ENCODE data around the gene BPIFB6. TPM values are rescaled to one million over a fixed set of nuclear protein-coding genes. Genes with fewer than 3 reads are reported as not detected.

Gene BPIFB6
- total RNA-seq, 1 experiment from 2014 or later = not detected

GRCh38 chr20:33065785-33066184 is 34.3 kb downstream of the BPIFB6 start:
- H3K27me3 ChIP-seq (ENCODE audit: insufficient read depth, low read depth) = peaks cover 89% of the 10 kb centered on the region
- no peak for DNase-seq
- CTCF ChIA-PET = no interaction called here
- no peaks in the 10 kb centered on the region for H3K9me3 ChIP-seq (ENCODE audit: insufficient read depth, low read depth)
- H4K20me1 ChIP-seq (ENCODE audit: insufficient read depth) = no peaks in the 10 kb centered on the region
- POLR2A ChIA-PET (ENCODE audit: unreplicated experiment) = no interaction called here
- H3K36me3 ChIP-seq (ENCODE audit: low read depth) = no peaks in the 10 kb centered on the region
- no TSS peak for BruUV-seq (replicated peaks)
- intact Hi-C loops (cut with micrococcal nuclease; ENCODE audit: unreplicated experiment) = no loop called here
- no peaks in the 10 kb centered on the region for H3F3A ChIP-seq (ENCODE audit: insufficient read depth, low read depth)
- TF ChIP-seq EZH2 (IDR thresholded peaks at IDR 0.05; ENCODE audit: low read depth) (no peak), CTCF (conservative IDR thresholded peaks at IDR 0.05) (no peak)
- H2AFZ ChIP-seq = no peak overlapping the region
- no peak overlapping the region for H3K27ac ChIP-seq
- no peak overlapping the region for H3K4me2 ChIP-seq
- no peaks in the 10 kb centered on the region for H3K79me2 ChIP-seq (ENCODE audit: low read depth)
- H3K4me1 ChIP-seq (replicated peaks; ENCODE audit: insufficient read depth) = no peaks in the 10 kb centered on the region
- H3K9me2 ChIP-seq (ENCODE audit: insufficient read depth) = no peaks in the 10 kb centered on the region
- H3K4me3 ChIP-seq = no peak overlapping the region

GRCh38 chr20:33067806-33068205 is 36.4 kb downstream of the BPIFB6 start:
- TF ChIP-seq EZH2 (IDR thresholded peaks at IDR 0.05; ENCODE audit: low read depth) = no peak
- TF ChIP-seq CTCF (conservative IDR thresholded peaks at IDR 0.05) = no peak
- POLR2A ChIA-PET (ENCODE audit: unreplicated experiment) = no interaction called here
- no peaks in the 10 kb centered on the region for H3K9me2 ChIP-seq (ENCODE audit: insufficient read depth)
- no peak overlapping the region for H2AFZ ChIP-seq
- no peak overlapping the region for H3K4me3 ChIP-seq
- no peaks in the 10 kb centered on the region for H3F3A ChIP-seq (ENCODE audit: insufficient read depth, low read depth)
- no peak overlapping the region for H3K4me2 ChIP-seq
- no peaks in the 10 kb centered on the region for H3K4me1 ChIP-seq (replicated peaks; ENCODE audit: insufficient read depth)
- DNase-seq = no peak
- BruUV-seq (replicated peaks) = no TSS peak
- CTCF ChIA-PET = no interaction called here
- H3K79me2 ChIP-seq (ENCODE audit: low read depth) = no peaks in the 10 kb centered on the region
- no peaks in the 10 kb centered on the region for H3K9me3 ChIP-seq (ENCODE audit: insufficient read depth, low read depth)
- peaks cover 83% of the 10 kb centered on the region for H3K27me3 ChIP-seq (ENCODE audit: insufficient read depth, low read depth)
- H4K20me1 ChIP-seq (ENCODE audit: insufficient read depth) = no peaks in the 10 kb centered on the region
- H3K27ac ChIP-seq = no peak overlapping the region
- intact Hi-C loops (cut with micrococcal nuclease; ENCODE audit: unreplicated experiment) = no loop called here
- no peaks in the 10 kb centered on the region for H3K36me3 ChIP-seq (ENCODE audit: low read depth)

GRCh38 chr20:33068251-33068939 is 36.9 kb downstream of the BPIFB6 start:
- H3K9me2 ChIP-seq (ENCODE audit: insufficient read depth) = no peaks in the 10 kb centered on the region
- no TSS peak for BruUV-seq (replicated peaks)
- POLR2A ChIA-PET (ENCODE audit: unreplicated experiment) = no interaction called here
- no peaks in the 10 kb centered on the region for H3K79me2 ChIP-seq (ENCODE audit: low read depth)
- no peak overlapping the region for H3K4me3 ChIP-seq
- H3K27ac ChIP-seq = no peak overlapping the region
- TF ChIP-seq CTCF (conservative IDR thresholded peaks at IDR 0.05) = no peak
- TF ChIP-seq EZH2 (IDR thresholded peaks at IDR 0.05; ENCODE audit: low read depth) = no peak
- H3K36me3 ChIP-seq (ENCODE audit: low read depth) = no peaks in the 10 kb centered on the region
- no peaks in the 10 kb centered on the region for H3F3A ChIP-seq (ENCODE audit: insufficient read depth, low read depth)
- no peak overlapping the region for H2AFZ ChIP-seq
- DNase-seq = no peak
- H3K9me3 ChIP-seq (ENCODE audit: insufficient read depth, low read depth) = no peaks in the 10 kb centered on the region
- H4K20me1 ChIP-seq (ENCODE audit: insufficient read depth) = no peaks in the 10 kb centered on the region
- CTCF ChIA-PET = no interaction called here
- no peaks in the 10 kb centered on the region for H3K4me1 ChIP-seq (replicated peaks; ENCODE audit: insufficient read depth)
- peaks cover 83% of the 10 kb centered on the region for H3K27me3 ChIP-seq (ENCODE audit: insufficient read depth, low read depth)
- intact Hi-C loops (cut with micrococcal nuclease; ENCODE audit: unreplicated experiment) = no loop called here
- H3K4me2 ChIP-seq = no peak overlapping the region
